Upper lobe of left lung (tissue), 4 donors: ENCODE measurements around the gene PPIL1.

Source experiments
- POLR2A ChIP-seq, 4 donors: fragments of 450-650 bp; IDR thresholded peaks; one replicate each; pipeline ENCODE4 v1.5.1; 2016 to 2017; ENCODE audit warnings: antibody characterized with exemption in 4 of 4, mild to moderate bottlenecking in 2 of 4
- POLR2AphosphoS5 ChIP-seq, 2 donors: sonication (generic); formaldehyde crosslinking; IDR thresholded peaks; one replicate each; pipeline ENCODE4 v1.5.1; 2017; ENCODE audit warnings: antibody characterized with exemption in 2 of 2

DNA sequence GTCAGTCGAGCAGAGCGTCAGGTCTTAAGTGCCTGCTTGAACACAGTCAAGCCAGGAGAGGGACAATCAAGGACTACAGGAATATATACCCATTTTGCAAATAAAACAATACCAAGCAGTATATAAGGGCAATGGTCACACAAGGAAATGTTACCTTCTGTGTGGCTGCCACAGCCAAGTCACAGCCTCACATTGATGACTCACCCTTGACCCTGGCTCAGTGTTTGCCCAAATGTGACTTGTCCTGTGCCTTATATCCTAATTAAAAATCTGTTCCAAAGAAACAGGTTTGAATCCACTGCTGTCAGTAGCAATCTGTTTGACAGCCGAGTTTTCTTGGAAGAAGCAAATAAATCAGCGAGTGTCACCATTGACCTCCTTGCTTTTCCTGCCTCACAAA, 45.4 kb upstream of the PPIL1 start:
- no peak for TF ChIP-seq POLR2AphosphoS5 (IDR thresholded peaks at IDR 0.05)
- no peak for TF ChIP-seq POLR2A (IDR thresholded peaks at IDR 0.05)
